ENCODE results near the gene PRB3.

DNA sequence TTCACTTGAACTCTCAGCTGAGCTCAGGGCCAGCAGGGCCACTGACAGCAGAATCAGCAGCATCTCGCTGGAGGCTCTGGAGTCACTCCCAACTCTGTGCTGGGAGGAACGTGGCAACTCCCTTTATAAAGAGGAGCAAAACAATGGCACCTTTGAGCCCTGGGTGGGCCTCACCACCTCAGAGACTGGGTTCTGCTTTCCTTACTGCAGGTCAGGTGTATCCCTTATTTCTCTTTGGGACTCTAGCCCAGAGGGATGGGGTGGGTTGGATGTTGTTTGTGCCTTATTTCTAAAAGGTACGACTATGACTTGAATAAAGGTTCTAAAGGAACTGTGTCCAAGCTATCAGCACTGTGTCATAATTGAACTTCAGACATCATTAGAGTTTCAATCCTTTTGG lies 40.8 kb upstream of the PRB3 start, which contains the start of gene PRB4:
- TF ChIP-seq EZH2phosphoT487 (IDR thresholded peaks at IDR 0.05; ENCODE audit: insufficient read depth, low read depth) = no peak
- no peak for TF ChIP-seq EZH2 (IDR thresholded peaks at IDR 0.05; ENCODE audit: insufficient read depth, poor library complexity, severe bottlenecking)

All from GM23248 (cell line).